RWPE2 (cell line): Measurements from ENCODE around the gene POU4F1.

Experiments used
- ATAC-seq: fragments of 200-7000 bp; cut with Tn5 transposase; 3 replicates; pipeline ENCODE4 v1.9.1; 2021; ENCODE audit warnings: low read depth
- DNase-seq: peaks from one replicate; pipeline ENCODE4 v3.0.0-alpha.2; 2020; ENCODE audit warnings: low spot score
- H3K27ac ChIP-seq: fragments of 450-650 bp; 2 replicates; pipeline ENCODE4 v1.5.1; 2017; ENCODE audit warnings: mild to moderate bottlenecking; ENCODE audit not compliant: poor library complexity, severe bottlenecking
- H3K27me3 ChIP-seq: fragments of 250-450 bp; sonication (Bioruptor Pico); 2 replicates; pipeline ENCODE4 v1.5.1; 2021; ENCODE audit warnings: mild to moderate bottlenecking, moderate library complexity; ENCODE audit not compliant: insufficient read depth, poor library complexity, severe bottlenecking
- H3K36me3 ChIP-seq: fragments of 250-450 bp; sonication (Bioruptor Pico); 2 replicates; pipeline ENCODE4 v1.5.1; 2020; ENCODE audit warnings: low read depth, mild to moderate bottlenecking, moderate library complexity
- H3K4me1 ChIP-seq: fragments of 250-450 bp; sonication (Bioruptor Pico); 2 replicates; pipeline ENCODE4 v1.5.1; 2021; ENCODE audit warnings: mild to moderate bottlenecking, moderate library complexity; ENCODE audit not compliant: insufficient read depth, poor library complexity, severe bottlenecking
- H3K4me3 ChIP-seq: fragments of 250-450 bp; sonication (Bioruptor Pico); 2 replicates; pipeline ENCODE4 v1.5.1; 2021; ENCODE audit warnings: mild to moderate bottlenecking, moderate library complexity; ENCODE audit not compliant: severe bottlenecking
- H3K9me3 ChIP-seq: fragments of 250-450 bp; sonication (Bioruptor Pico); 2 replicates; pipeline ENCODE4 v1.5.1; 2021; ENCODE audit warnings: mild to moderate bottlenecking, moderate library complexity; ENCODE audit not compliant: severe bottlenecking
- CTCF ChIP-seq: fragments of 450-650 bp; IDR thresholded peaks from one replicate; pipeline ENCODE4 v1.5.1; 2017; ENCODE audit warnings: mild to moderate bottlenecking, moderate library complexity; ENCODE audit not compliant: poor library complexity, severe bottlenecking

The POU4F1 gene

DNA sequence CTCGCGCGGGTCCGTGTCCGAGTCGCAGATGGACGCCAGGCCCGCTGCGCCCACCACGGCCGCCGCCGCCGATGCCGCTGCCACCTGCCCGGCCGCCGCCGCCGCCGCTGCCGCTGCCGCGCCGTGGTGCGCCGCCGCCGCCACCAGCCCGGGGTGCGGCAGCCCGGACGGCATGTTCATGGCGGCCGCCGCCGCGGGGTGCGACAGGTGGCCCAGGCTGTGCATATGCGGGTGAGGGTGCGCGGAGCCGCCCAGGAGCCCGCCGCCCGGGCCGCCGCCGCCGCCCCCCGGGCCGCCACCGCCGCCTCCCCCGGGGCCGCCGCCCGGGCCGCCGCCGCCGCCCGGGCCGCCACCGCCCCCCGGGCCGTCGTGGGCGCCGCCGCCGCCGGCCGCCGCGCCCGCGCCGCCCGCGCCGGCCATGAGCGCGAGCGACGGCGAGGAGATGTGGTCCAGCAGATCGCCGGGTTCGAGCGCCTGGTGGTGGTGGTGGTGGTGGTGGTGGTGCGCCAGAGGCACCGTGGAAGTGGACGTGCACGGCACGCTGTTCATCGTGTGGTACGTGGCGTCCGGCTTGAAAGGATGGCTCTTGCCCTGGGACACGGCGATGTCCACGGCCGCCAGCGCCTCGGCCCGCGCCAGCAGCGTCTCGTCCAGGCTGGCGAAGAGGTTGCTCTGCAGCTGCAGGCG lies 1.3 kb downstream of the POU4F1 start:
- Histone ChIP-seq H3K4me3 (no peak overlapping the region), H3K36me3 (no peaks in the 10 kb centered on the region), H3K4me1 (no peaks in the 10 kb centered on the region), H3K27me3 (peaks cover 96% of the 10 kb centered on the region), H3K27ac (no peak overlapping the region), H3K9me3 (no peaks in the 10 kb centered on the region)
- no peak for TF ChIP-seq CTCF
- no peak for ATAC-seq
- no peak for DNase-seq

GRCh38 chr13:78601124-78601873 lies 2.1 kb downstream of the POU4F1 start:
- Histone ChIP-seq H3K4me1 (no peaks in the 10 kb centered on the region), H3K27me3 (peaks cover 96% of the 10 kb centered on the region), H3K9me3 (no peaks in the 10 kb centered on the region), H3K27ac (no peak overlapping the region), H3K4me3 (no peak overlapping the region), H3K36me3 (no peaks in the 10 kb centered on the region)
- no peak for TF ChIP-seq CTCF
- ATAC-seq (no peak), DNase-seq (peak; percentile 30)

- Histone ChIP-seq H3K27me3 (peaks cover 96% of the 10 kb centered on the region), H3K4me3 (no peak overlapping the region), H3K36me3 (no peaks in the 10 kb centered on the region), H3K4me1 (no peaks in the 10 kb centered on the region), H3K9me3 (no peaks in the 10 kb centered on the region), H3K27ac (no peak overlapping the region)
- no peak for TF ChIP-seq CTCF
- DNase-seq: no peak
- ATAC-seq: no peak
These were observed 3.0 kb downstream of the POU4F1 start for GRCh38 chr13:78600280-78600883.

DNA sequence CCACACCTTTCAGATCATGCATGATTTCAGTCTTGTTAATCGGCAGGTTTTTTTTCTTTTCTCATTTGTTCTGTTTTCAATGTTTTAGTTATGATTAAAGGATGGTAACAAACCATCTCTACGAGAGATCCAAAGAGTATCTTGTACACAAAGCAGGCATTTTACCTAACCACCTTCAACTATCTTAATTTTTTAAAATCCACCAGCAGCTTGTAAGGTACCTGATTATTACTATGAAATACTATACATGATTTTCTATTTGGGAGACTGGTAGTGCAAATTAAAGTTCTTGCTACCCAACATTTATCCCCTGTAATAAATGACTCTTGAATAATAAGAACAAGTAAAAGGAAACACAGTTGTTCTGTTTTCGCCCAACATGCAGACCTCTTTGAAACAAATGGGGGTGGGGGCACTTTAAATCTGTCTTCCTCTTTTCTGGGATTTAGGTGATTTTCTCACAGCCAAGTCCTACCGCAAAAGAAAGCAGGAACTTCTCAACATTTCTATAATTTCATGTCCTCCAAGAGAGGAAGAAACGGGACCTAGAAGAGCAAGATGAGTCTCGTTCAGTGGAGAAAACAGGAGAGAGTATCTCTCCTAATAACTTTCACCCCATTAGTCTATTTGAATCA lies 3.6 kb downstream of the POU4F1 start:
- H3K27ac ChIP-seq: no peak overlapping the region
- H3K4me1 ChIP-seq: no peaks in the 10 kb centered on the region
- no peak overlapping the region for H3K4me3 ChIP-seq
- ATAC-seq: no peak
- H3K9me3 ChIP-seq: no peaks in the 10 kb centered on the region
- no peak for DNase-seq
- no peaks in the 10 kb centered on the region for H3K36me3 ChIP-seq
- H3K27me3 ChIP-seq: peaks cover 96% of the 10 kb centered on the region
- TF ChIP-seq CTCF: no peak
